HG03442 (cell line): ENCODE data around the gene UMODL1.

ENCODE experiments used
- ATAC-seq: cut with Tn5 transposase; IDR thresholded peaks from one replicate; pipeline ENCODE4 v1.9.1; 2021; ENCODE audit warnings: mild to moderate bottlenecking, moderate library complexity; ENCODE audit not compliant: unreplicated experiment

The UMODL1 gene

GRCh38 chr21:42125571-42126544, 54.7 kb downstream of the UMODL1 start:
- no peak for ATAC-seq

GRCh38 chr21:42127164-42128150, 56.3 kb downstream of the UMODL1 start:
- ATAC-seq: no peak

- ATAC-seq: no peak
These were observed 58.5 kb downstream of the UMODL1 start for GRCh38 chr21:42129300-42130266.

- ATAC-seq: no peak
These were observed 59.3 kb downstream of the UMODL1 start for GRCh38 chr21:42130441-42130840.

GRCh38 chr21:42132183-42132582, 61.1 kb downstream of the UMODL1 start:
- no peak for ATAC-seq

- ATAC-seq: no peak
These were observed 62.0 kb downstream of the UMODL1 start for GRCh38 chr21:42133131-42133530.

GRCh38 chr21:42135386-42136052, 64.4 kb downstream of the UMODL1 start:
- no peak for ATAC-seq

- no peak for ATAC-seq
These were observed 66.2 kb downstream of the UMODL1 start for GRCh38 chr21:42137191-42137904.

GRCh38 chr21:42140196-42140934, 69.2 kb downstream of the UMODL1 start:
- ATAC-seq: no peak

- no peak for ATAC-seq
These were observed 70.5 kb downstream of the UMODL1 start for GRCh38 chr21:42141643-42142042.

GRCh38 chr21:42142141-42142540, 71.0 kb downstream of the UMODL1 start:
- no peak for ATAC-seq

GRCh38 chr21:42142627-42143026, 71.5 kb downstream of the UMODL1 start:
- no peak for ATAC-seq

- no peak for ATAC-seq
These were observed 72.0 kb downstream of the UMODL1 start for GRCh38 chr21:42143111-42143510.

- no peak for ATAC-seq
These were observed 73.1 kb downstream of the UMODL1 start for GRCh38 chr21:42144221-42144620.

GRCh38 chr21:42144679-42145568, 73.8 kb downstream of the UMODL1 start:
- no peak for ATAC-seq

- no peak for ATAC-seq
These were observed 74.6 kb downstream of the UMODL1 start for GRCh38 chr21:42145569-42146272.
